ENCODE measurements around the gene LDAH. TPM values are rescaled to one million over a fixed set of nuclear protein-coding genes. Genes with fewer than 3 reads are reported as not detected.
A peak's percentile ranks its signal among the peaks of the same experiment; 100 is the strongest.

LDAH gene
- total and polyA plus RNA-seq, 4 donors, result 5.0 to 30.8 (median 11.5) TPM

DNA sequence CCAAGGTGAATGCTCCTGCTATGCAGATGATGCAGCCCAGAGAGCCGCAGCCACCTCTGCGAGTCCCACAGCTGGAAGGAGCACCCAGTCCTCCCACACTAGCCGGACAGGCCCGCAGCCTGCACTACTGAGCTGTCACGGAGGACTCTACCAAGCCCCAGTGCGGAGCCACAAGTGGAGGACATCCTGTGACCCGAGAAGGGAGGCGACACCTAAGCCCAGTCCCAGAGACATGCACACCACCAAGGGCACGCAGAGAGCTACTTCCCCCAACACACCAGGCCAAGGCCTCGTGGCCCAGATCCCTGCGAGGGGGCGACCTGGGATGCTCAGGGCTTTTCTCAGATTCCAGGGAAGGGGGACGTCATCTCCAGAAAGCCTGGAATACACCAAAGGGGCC is 184.9 kb downstream of the LDAH start:
- ATAC-seq (ENCODE audit: insufficient read depth, low FRiP score), result no peak
- peaks cover 0 to 47% (median 1%) of the 10 kb centered on the region in 4 donors for H3K36me3 ChIP-seq (ENCODE audit: control insufficient read depth in 4 of 4, insufficient read depth in 4 of 4, low read length in 4 of 4)
- TF ChIP-seq, protein P1, sequence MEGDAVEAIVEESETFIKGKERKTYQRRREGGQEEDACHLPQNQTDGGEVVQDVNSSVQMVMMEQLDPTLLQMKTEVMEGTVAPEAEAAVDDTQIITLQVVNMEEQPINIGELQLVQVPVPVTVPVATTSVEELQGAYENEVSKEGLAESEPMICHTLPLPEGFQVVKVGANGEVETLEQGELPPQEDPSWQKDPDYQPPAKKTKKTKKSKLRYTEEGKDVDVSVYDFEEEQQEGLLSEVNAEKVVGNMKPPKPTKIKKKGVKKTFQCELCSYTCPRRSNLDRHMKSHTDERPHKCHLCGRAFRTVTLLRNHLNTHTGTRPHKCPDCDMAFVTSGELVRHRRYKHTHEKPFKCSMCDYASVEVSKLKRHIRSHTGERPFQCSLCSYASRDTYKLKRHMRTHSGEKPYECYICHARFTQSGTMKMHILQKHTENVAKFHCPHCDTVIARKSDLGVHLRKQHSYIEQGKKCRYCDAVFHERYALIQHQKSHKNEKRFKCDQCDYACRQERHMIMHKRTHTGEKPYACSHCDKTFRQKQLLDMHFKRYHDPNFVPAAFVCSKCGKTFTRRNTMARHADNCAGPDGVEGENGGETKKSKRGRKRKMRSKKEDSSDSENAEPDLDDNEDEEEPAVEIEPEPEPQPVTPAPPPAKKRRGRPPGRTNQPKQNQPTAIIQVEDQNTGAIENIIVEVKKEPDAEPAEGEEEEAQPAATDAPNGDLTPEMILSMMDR (IDR thresholded peaks at IDR 0.05; ENCODE audit: control extremely low read depth, extremely low read depth), result no peak
- no peaks in the 10 kb centered on the region for H3K27me3 ChIP-seq (ENCODE audit: control insufficient read depth in 3 of 3, insufficient read depth in 3 of 3, low read length in 2 of 3)
- peaks cover 0 to 23% (median 11%) of the 10 kb centered on the region in 5 donors for H3K4me1 ChIP-seq (ENCODE audit: control insufficient read depth in 5 of 5, insufficient read depth in 5 of 5, low read length in 5 of 5)
- no peak for DNase-seq
- H3K4me3 ChIP-seq, result no peak overlapping the region
- no peak overlapping the region for H3K27ac ChIP-seq (ENCODE audit: low read depth in 1 of 2, low read length in 1 of 2)
- H3K9me3 ChIP-seq (ENCODE audit: control insufficient read depth in 4 of 4, insufficient read depth in 3 of 4, low read length in 3 of 4), result no peaks in the 10 kb centered on the region
- 96% methylated on average over 13 of the region's 13 CpGs for WGBS, 2 donors
- H3K9ac ChIP-seq (ENCODE audit: insufficient read depth in 1 of 2, low read length in 2 of 2), result no peak overlapping the region

DNA sequence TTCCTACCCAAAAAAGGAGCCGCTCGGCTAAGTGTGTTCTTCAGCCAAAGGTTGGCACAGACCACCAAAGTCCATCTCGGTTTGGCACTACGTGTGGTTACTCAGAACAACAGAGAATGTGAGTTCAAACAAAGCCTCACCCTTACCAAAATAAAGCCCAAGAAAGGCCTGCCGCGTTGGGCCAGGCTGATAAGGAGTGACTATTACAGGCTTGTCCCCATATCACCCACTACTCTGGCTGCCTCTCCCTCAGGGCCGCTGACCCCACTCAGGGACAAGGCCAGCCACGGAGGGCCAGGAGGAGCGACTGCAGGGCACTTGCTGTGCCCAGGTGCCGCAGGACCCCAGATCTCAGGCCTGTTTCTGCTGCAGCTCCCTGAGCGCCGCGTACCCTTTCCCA is 185.8 kb downstream of the LDAH start:
- 71 to 80% methylated on average over 13 of the region's 13 CpGs for WGBS, 2 donors
- Histone ChIP-seq H3K4me1 (ENCODE audit: control insufficient read depth in 5 of 5, insufficient read depth in 5 of 5, low read length in 5 of 5) (peaks cover 0 to 22% (median 9%) of the 10 kb centered on the region in 5 donors), H3K9ac (ENCODE audit: insufficient read depth in 1 of 2, low read length in 2 of 2) (no peak overlapping the region), H3K27ac (ENCODE audit: low read depth in 1 of 2, low read length in 1 of 2) (peak overlapping the region in 1 of 2 donors; percentile 76), H3K36me3 (ENCODE audit: control insufficient read depth in 4 of 4, insufficient read depth in 4 of 4, low read length in 4 of 4) (peaks cover 0 to 44% (median 0%) of the 10 kb centered on the region in 4 donors), H3K4me3 (no peak overlapping the region), H3K27me3 (ENCODE audit: control insufficient read depth in 3 of 3, insufficient read depth in 3 of 3, low read length in 2 of 3) (no peaks in the 10 kb centered on the region), H3K9me3 (ENCODE audit: control insufficient read depth in 4 of 4, insufficient read depth in 3 of 4, low read length in 3 of 4) (no peaks in the 10 kb centered on the region)
- no peak for ATAC-seq (ENCODE audit: insufficient read depth, low FRiP score)
- TF ChIP-seq, protein P1 (IDR thresholded peaks at IDR 0.05; ENCODE audit: control extremely low read depth, extremely low read depth), result no peak
- DNase-seq, result no peak

DNA sequence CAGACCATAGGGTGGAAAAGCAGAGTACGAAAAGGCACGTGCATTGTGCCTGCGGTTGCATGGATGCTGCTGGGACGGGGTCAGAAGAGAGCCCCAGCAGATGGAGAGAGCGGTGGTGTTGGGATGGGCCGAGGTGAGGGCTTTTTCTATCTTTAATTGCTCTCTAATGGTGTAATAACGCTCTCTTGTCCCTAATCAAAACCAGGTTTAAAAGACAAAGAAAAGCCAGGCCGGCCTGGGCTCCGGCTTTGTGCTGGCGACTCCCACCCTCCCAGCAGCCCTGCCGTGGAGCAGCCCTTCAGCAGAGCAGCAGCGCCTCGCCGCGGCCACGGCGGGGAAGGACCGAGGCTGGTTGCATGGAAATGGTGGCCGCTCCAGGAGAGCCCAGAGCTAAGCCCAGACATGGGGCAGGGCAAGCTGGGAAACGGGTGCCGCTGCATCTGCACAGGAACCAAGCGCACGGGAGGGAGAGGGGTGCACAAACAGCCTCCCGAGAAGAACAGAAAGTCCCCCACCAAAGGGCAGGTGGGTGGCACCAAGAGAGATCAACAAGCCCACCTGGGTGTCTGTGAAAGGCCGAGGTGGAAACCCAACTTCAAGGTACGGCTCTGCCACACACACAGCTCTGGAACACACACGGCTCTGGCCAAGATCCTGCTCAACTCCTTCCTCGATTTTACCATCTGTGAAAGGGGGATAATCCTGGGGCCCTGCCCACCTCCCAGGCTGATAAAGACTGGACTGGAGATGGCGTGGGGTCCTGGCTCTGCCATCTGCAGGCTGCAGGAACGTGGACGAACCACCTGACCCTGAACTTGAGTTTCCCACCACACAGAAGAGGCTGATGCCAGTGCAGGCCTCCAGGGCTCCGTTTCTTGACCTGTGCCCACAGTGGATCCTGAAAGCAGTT is 187.0 kb downstream of the LDAH start:
- no peaks in the 10 kb centered on the region for H3K27me3 ChIP-seq (ENCODE audit: control insufficient read depth in 3 of 3, insufficient read depth in 3 of 3, low read length in 2 of 3)
- H3K4me3 ChIP-seq, result no peak overlapping the region
- DNase-seq (peak; percentile 87 to 91 (median 90)), ATAC-seq (ENCODE audit: insufficient read depth, low FRiP score) (peak; percentile 75)
- peak overlapping the region; percentile 34 to 52 for H3K27ac ChIP-seq (ENCODE audit: low read depth in 1 of 2, low read length in 1 of 2)
- WGBS, 2 donors, result 42 to 53% methylated on average over 32 of the region's 32 CpGs
- H3K9me3 ChIP-seq (ENCODE audit: control insufficient read depth in 4 of 4, insufficient read depth in 3 of 4, low read length in 3 of 4), result no peaks in the 10 kb centered on the region
- H3K4me1 ChIP-seq (ENCODE audit: control insufficient read depth in 5 of 5, insufficient read depth in 5 of 5, low read length in 5 of 5), result peaks cover 0 to 21% (median 6%) of the 10 kb centered on the region in 5 donors
- H3K9ac ChIP-seq (ENCODE audit: insufficient read depth in 1 of 2, low read length in 2 of 2), result peak overlapping the region in 1 of 2 donors; percentile 36
- TF ChIP-seq, protein P1 (IDR thresholded peaks at IDR 0.05; ENCODE audit: control extremely low read depth, extremely low read depth), result peak; percentile 91
- peaks cover 0 to 33% (median 0%) of the 10 kb centered on the region in 4 donors for H3K36me3 ChIP-seq (ENCODE audit: control insufficient read depth in 4 of 4, insufficient read depth in 4 of 4, low read length in 4 of 4)
